Measurements from ENCODE around the gene ATF5. TPM values are rescaled to one million over a fixed set of nuclear protein-coding genes. Genes with fewer than 3 reads are reported as not detected.

The ATF5 gene
- 15.1 and 26.4 TPM in 2 replicates for total RNA-seq (2012; rRNA removed)

DNA sequence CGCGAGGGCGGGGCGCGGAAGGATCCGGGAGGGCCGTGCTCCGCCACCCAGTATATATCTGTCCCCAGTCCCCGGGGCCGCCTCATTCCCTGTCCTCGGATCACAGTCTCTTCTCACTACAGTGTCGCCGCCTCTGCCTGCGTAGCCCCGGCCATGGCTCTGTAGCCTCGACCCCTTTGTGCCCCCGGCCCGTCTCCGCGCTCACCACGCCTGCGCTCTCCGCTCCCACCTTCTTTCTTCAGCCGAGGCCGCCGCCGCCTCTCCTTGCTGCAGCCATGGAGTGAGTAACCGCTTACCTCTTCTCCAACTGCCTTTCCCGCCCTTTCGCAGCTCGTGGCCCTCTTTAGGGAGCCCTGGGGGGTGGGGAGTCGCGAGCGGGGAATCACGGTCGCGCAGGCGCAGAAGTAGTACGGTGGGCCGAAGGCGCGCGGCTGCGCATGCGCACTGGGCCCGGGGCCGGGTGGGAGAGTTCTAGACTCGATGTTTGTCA, at the start of gene ATF5, which contains the start of gene NUP62:
TSS of gene ATF5 (plus strand) at position 85 of the 490 bp plus-strand sequence. CDS start 1,646 bp downstream, outside the sequence.
TSS of gene NUP62 (minus strand) at position 384 of the 490 bp plus-strand sequence. CDS start 19,697 bp downstream, outside the sequence.
- Histone ChIP-seq H3K9me3 (replicated peaks; ENCODE audit: low read length) (no peaks in the 10 kb centered on the region), H3K9ac (ENCODE audit: low read depth, low read length) (peak within 1 kb of the TSS; percentile 98), H3K36me3 (ENCODE audit: insufficient read depth, low read length) (peaks cover 39% of the 10 kb centered on the region), H3K27me3 (ENCODE audit: control insufficient read depth, insufficient read depth, low read length) (no peaks in the 10 kb centered on the region), H3K4me1 (ENCODE audit: control insufficient read depth, insufficient read depth, low read length) (peaks cover 21% of the 10 kb centered on the region), H3K4me2 (ENCODE audit: low read length) (peak within 1 kb of the TSS; percentile 86), H3K4me3 (ENCODE audit: low read length) (peak within 1 kb of the TSS; percentile 83)

DNA sequence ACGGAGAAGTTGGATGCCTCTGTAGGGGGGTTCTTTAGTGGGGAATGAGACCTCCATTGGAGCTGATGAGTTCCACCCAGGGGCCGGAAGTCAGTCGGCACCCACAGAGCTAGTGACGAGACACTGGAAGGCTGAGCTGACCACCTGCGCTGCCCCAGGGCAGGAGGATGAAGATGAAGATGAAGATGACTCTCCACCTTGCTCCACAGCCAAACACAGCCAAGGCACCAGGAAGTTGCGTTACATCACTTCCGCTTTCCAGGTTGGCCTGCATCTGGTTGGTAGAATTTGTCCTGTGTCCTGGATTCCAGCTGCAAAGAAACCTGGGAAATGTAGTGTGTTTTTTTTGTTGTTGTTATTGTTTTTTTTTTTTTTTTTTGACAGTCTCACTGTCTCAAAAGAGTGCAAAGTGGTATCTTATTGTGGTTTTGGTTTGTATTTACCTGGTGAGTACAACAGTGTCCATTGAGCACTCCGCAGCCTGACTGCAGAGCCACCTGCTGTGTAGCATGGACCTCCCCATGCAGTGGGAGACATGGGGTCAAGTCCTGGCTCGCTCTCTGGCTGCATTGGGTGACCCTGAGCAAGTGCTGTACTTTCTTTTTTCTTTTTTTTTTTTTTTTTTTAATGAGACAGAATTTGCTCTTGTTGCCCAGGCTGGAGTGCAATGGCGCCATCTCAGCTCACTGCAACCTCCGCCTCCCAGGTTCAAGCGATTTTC, 49.6 kb upstream of the ATF5 start:
- Histone ChIP-seq H3K4me1 (ENCODE audit: control insufficient read depth, insufficient read depth, low read length) (peaks cover 19% of the 10 kb centered on the region), H3K36me3 (ENCODE audit: insufficient read depth, low read length) (peaks cover 44% of the 10 kb centered on the region), H3K9ac (ENCODE audit: low read depth, low read length) (no peak overlapping the region)

DNA sequence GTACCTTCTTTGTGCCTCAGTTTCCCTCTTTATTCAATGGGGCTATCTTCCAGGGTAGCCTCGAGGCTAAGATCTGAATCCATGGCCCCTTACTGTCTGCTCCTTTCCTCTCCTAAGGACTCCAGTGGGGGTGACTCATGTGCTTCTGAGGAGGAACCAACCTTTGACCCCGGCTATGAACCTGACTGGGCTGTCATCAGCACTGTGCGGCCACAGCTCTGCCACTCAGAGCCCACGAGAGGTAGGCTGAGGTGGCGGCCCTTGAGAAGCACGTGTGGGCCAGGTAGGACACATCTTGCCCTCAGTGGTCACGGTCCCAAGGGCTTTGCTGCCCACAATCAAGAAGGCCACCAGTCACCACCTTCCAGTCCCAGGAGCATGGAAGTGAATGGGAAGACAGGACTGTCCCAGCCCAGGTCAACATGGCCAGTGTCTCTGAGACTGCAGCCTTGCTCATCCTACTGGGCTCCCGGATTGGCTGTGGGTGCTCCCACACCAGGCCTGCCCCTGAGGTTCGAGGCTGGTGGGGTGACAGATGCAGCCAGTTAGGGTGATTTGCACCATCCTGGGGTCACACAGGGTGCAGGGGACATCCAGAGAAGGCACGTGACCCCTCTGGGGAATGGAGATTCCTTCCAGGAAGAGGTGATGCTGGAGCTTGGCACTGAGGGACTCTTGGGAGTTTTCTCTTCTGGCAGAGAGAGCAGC, 48.7 kb upstream of the ATF5 start:
- Histone ChIP-seq H3K4me2 (ENCODE audit: low read length) (no peak overlapping the region), H3K9ac (ENCODE audit: low read depth, low read length) (no peak overlapping the region), H3K4me3 (ENCODE audit: low read length) (no peak overlapping the region), H3K27me3 (ENCODE audit: control insufficient read depth, insufficient read depth, low read length) (no peaks in the 10 kb centered on the region), H3K4me1 (ENCODE audit: control insufficient read depth, insufficient read depth, low read length) (peaks cover 12% of the 10 kb centered on the region), H3K9me3 (replicated peaks; ENCODE audit: low read length) (peaks cover 7% of the 10 kb centered on the region), H3K36me3 (ENCODE audit: insufficient read depth, low read length) (peaks cover 50% of the 10 kb centered on the region)

More for the DNA sequence above, 49.6 kb upstream of the ATF5 start:
- no peak overlapping the region for H3K4me3 ChIP-seq (ENCODE audit: low read length)
- no peak overlapping the region for H3K4me2 ChIP-seq (ENCODE audit: low read length)
- peaks cover 7% of the 10 kb centered on the region for H3K9me3 ChIP-seq (replicated peaks; ENCODE audit: low read length)
- H3K27me3 ChIP-seq (ENCODE audit: control insufficient read depth, insufficient read depth, low read length): no peaks in the 10 kb centered on the region

GRCh38 chr19:49881186-49881585, 47.8 kb upstream of the ATF5 start:
- Histone ChIP-seq H3K4me1 (ENCODE audit: control insufficient read depth, insufficient read depth, low read length) (peaks cover 7% of the 10 kb centered on the region), H3K27me3 (ENCODE audit: control insufficient read depth, insufficient read depth, low read length) (no peaks in the 10 kb centered on the region), H3K9me3 (replicated peaks; ENCODE audit: low read length) (peaks cover 7% of the 10 kb centered on the region), H3K4me3 (ENCODE audit: low read length) (no peak overlapping the region), H3K4me2 (ENCODE audit: low read length) (no peak overlapping the region), H3K36me3 (ENCODE audit: insufficient read depth, low read length) (peaks cover 50% of the 10 kb centered on the region), H3K9ac (ENCODE audit: low read depth, low read length) (no peak overlapping the region)

GRCh38 chr19:49881672-49882394, 47.2 kb upstream of the ATF5 start:
- Histone ChIP-seq H3K9me3 (replicated peaks; ENCODE audit: low read length) (peaks cover 7% of the 10 kb centered on the region), H3K4me1 (ENCODE audit: control insufficient read depth, insufficient read depth, low read length) (peaks cover 7% of the 10 kb centered on the region), H3K4me3 (ENCODE audit: low read length) (no peak overlapping the region), H3K27me3 (ENCODE audit: control insufficient read depth, insufficient read depth, low read length) (no peaks in the 10 kb centered on the region), H3K9ac (ENCODE audit: low read depth, low read length) (no peak overlapping the region), H3K36me3 (ENCODE audit: insufficient read depth, low read length) (peaks cover 50% of the 10 kb centered on the region), H3K4me2 (ENCODE audit: low read length) (no peak overlapping the region)

DNA sequence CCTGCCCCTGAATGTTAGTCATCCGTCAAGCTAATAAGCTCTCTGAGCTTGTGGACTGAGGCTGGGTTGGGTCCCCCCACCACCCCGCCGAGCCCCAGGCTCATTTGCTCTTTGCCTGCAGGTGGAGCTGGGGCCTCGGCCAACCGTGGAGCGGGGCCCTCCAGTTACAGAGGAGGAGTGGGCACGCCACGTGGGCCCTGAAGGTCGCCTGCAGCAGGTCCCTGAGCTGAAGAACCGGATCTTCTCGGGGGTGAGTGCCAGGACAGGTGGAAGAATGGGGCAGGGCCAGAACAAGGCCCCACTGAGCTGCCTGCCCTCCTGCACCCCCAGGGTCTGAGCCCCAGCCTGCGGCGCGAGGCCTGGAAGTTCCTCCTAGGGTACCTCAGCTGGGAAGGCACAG, 46.4 kb upstream of the ATF5 start:
- Histone ChIP-seq H3K27me3 (ENCODE audit: control insufficient read depth, insufficient read depth, low read length) (no peaks in the 10 kb centered on the region), H3K4me1 (ENCODE audit: control insufficient read depth, insufficient read depth, low read length) (peaks cover 7% of the 10 kb centered on the region), H3K9me3 (replicated peaks; ENCODE audit: low read length) (peaks cover 7% of the 10 kb centered on the region), H3K4me2 (ENCODE audit: low read length) (no peak overlapping the region), H3K9ac (ENCODE audit: low read depth, low read length) (no peak overlapping the region), H3K4me3 (ENCODE audit: low read length) (no peak overlapping the region), H3K36me3 (ENCODE audit: insufficient read depth, low read length) (peaks cover 50% of the 10 kb centered on the region)

- no peak overlapping the region for H3K4me3 ChIP-seq (ENCODE audit: low read length)
- H3K4me2 ChIP-seq (ENCODE audit: low read length): no peak overlapping the region
- H3K9ac ChIP-seq (ENCODE audit: low read depth, low read length): no peak overlapping the region
- H3K27me3 ChIP-seq (ENCODE audit: control insufficient read depth, insufficient read depth, low read length): no peaks in the 10 kb centered on the region
- peaks cover 6% of the 10 kb centered on the region for H3K4me1 ChIP-seq (ENCODE audit: control insufficient read depth, insufficient read depth, low read length)
- peaks cover 7% of the 10 kb centered on the region for H3K9me3 ChIP-seq (replicated peaks; ENCODE audit: low read length)
- H3K36me3 ChIP-seq (ENCODE audit: insufficient read depth, low read length): peaks cover 50% of the 10 kb centered on the region
Measured at GRCh38 chr19:49883094-49883493, 45.9 kb upstream of the ATF5 start.

- H3K9me3 ChIP-seq (replicated peaks; ENCODE audit: low read length): peaks cover 7% of the 10 kb centered on the region
- no peaks in the 10 kb centered on the region for H3K27me3 ChIP-seq (ENCODE audit: control insufficient read depth, insufficient read depth, low read length)
- H3K9ac ChIP-seq (ENCODE audit: low read depth, low read length): no peak overlapping the region
- H3K36me3 ChIP-seq (ENCODE audit: insufficient read depth, low read length): peaks cover 50% of the 10 kb centered on the region
- H3K4me1 ChIP-seq (ENCODE audit: control insufficient read depth, insufficient read depth, low read length): no peaks in the 10 kb centered on the region
- H3K4me3 ChIP-seq (ENCODE audit: low read length): no peak overlapping the region
- H3K4me2 ChIP-seq (ENCODE audit: low read length): no peak overlapping the region
Measured at GRCh38 chr19:49884109-49884508, 44.9 kb upstream of the ATF5 start.

GRCh38 chr19:49884760-49885159, 44.2 kb upstream of the ATF5 start:
- no peaks in the 10 kb centered on the region for H3K27me3 ChIP-seq (ENCODE audit: control insufficient read depth, insufficient read depth, low read length)
- H3K9me3 ChIP-seq (replicated peaks; ENCODE audit: low read length): peaks cover 7% of the 10 kb centered on the region
- H3K4me3 ChIP-seq (ENCODE audit: low read length): no peak overlapping the region
- H3K4me1 ChIP-seq (ENCODE audit: control insufficient read depth, insufficient read depth, low read length): no peaks in the 10 kb centered on the region
- no peak overlapping the region for H3K4me2 ChIP-seq (ENCODE audit: low read length)
- H3K36me3 ChIP-seq (ENCODE audit: insufficient read depth, low read length): peaks cover 50% of the 10 kb centered on the region
- H3K9ac ChIP-seq (ENCODE audit: low read depth, low read length): no peak overlapping the region

- Histone ChIP-seq H3K27me3 (ENCODE audit: control insufficient read depth, insufficient read depth, low read length) (peaks cover 10% of the 10 kb centered on the region), H3K9ac (ENCODE audit: low read depth, low read length) (no peak overlapping the region), H3K9me3 (replicated peaks; ENCODE audit: low read length) (peaks cover 7% of the 10 kb centered on the region), H3K4me2 (ENCODE audit: low read length) (no peak overlapping the region), H3K4me1 (ENCODE audit: control insufficient read depth, insufficient read depth, low read length) (peaks cover 6% of the 10 kb centered on the region), H3K4me3 (ENCODE audit: low read length) (no peak overlapping the region), H3K36me3 (ENCODE audit: insufficient read depth, low read length) (peaks cover 28% of the 10 kb centered on the region)
Measured at GRCh38 chr19:49887037-49887664, 41.9 kb upstream of the ATF5 start.
